Ishikawa (cell line): ENCODE measurements around the gene GYS1.

Source experiments
- CEBPB ChIP-seq: IDR thresholded peaks from 2 replicates; pipeline ENCODE4 v1.6.1; 2012
- EGR1 ChIP-seq: IDR thresholded peaks from 2 replicates; pipeline ENCODE4 v1.6.1; 2012
- EP300 ChIP-seq: IDR thresholded peaks from 2 replicates; pipeline ENCODE4 v1.6.1; 2012; ENCODE audit warnings: borderline replicate concordance
- MAX ChIP-seq: IDR thresholded peaks from 2 replicates; pipeline ENCODE4 v1.6.1; 2012

DNA sequence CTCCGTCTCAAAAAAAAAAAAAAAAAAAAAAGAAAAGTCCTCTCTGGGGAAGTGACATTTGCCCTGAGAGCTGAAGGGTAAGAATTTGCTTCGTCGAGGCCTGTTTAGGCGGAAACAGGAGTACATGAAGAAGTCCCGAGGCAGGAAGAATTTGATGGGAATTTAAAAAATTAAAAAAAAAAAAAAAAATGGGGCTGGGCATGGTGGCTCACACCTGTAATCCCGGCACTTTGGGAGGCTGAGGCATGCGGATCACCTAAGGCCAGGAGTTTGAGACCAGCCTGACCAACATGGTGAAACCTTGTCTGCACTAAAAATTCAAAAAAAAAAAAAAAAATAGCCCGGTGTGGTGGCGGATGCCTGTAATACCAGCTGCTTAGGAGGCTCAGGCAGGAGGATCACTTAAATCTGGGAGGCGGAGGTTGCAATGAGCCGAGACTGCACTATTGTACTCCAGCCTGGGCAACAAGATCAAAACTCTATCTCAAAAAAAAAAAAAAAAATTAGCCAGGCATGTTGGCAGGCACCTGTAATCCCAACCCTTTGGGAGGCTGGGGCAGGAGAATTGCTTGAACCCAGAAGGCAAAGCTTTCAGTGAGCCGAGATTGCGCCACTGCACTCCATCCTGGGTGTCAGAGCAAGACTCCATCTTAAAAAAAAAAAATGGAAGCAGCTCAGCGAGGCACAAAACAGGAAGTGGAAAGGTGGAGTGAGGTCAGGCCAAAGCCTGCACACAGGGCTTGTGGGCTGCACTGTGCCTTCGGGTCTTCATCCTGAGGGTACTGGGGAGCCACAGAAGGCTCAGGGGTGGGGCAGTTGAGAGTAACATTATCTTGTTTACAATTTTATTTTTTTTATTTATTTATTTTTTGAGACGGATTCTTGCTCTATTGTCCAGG lies 33.5 kb downstream of the GYS1 start:
- TF ChIP-seq CEBPB (no peak), MAX (no peak), EGR1 (no peak), EP300 (no peak)
